ENCODE results near the gene TRIM14. TPM values are rescaled to one million over a fixed set of nuclear protein-coding genes. Genes with fewer than 3 reads are reported as not detected.
"Not testable (repeated sequence)": the region's sequence is repeated elsewhere in the genome, so short reads cannot be mapped to it uniquely, and the experiment has no call there.

Gene TRIM14
- total and polyA plus RNA-seq, 4 experiments from 2014 or later = 41.4 to 86.2 (median 85.4) TPM

- no peak overlapping the region for H3K4me3 Mint-ChIP-seq
- Histone ChIP-seq H3K27me3 (ENCODE audit: insufficient read depth, low read length) (no peaks in the 10 kb centered on the region), H3K4me3 (ENCODE audit: low read length in 2 of 2) (no peak overlapping the region), H3K27ac (ENCODE audit: low read depth, low read length) (no peak overlapping the region), H3K36me3 (ENCODE audit: insufficient read depth, low read length) (peaks cover 11% of the 10 kb centered on the region), H3K4me1 (ENCODE audit: insufficient read depth, low read length) (peaks cover 9% of the 10 kb centered on the region), H3K9me3 (ENCODE audit: control insufficient read depth in 1 of 2, low read length in 2 of 2) (no peaks in the 10 kb centered on the region)
- CTCF ChIA-PET (ENCODE audit: partially characterized antibody) = interaction anchor here (1.8 kb wide), 1 partner anchor 79 kb away, joined by 4 read pairs; no protein-coding TSS in a partner anchor
- no peak for DNase-seq
- peaks cover 6 to 15% (median 7%) of the 10 kb centered on the region in 4 donors for H3K4me1 Mint-ChIP-seq
- no peaks in the 10 kb centered on the region for H3K9me3 Mint-ChIP-seq
- no peaks in the 10 kb centered on the region for H3K27me3 Mint-ChIP-seq
- H3K27ac Mint-ChIP-seq = peak overlapping the region in 1 of 7 donors; percentile 48
- peaks cover 18 to 37% of the 10 kb centered on the region in 2 donors for H3K36me3 Mint-ChIP-seq
- POLR2A ChIA-PET (ENCODE audit: partially characterized antibody) = interaction anchor here (2.4 kb wide), 1 partner anchor 8 kb away, joined by 6 read pairs; the partner anchor contains the start of gene TRIM14
- intact Hi-C loops (cut with micrococcal nuclease) = no loop called here
Measured at GRCh38 chr9:98127226-98127625, 8.2 kb upstream of the TRIM14 start.

GRCh38 chr9:98124637-98125426 is 5.8 kb upstream of the TRIM14 start:
- peaks cover 27 to 37% (median 30%) of the 10 kb centered on the region in 4 donors for H3K4me1 Mint-ChIP-seq
- ChIA-PET POLR2A (ENCODE audit: partially characterized antibody) (interaction anchor here (1.0 kb wide), 1 partner anchor 23 kb away, joined by 3 read pairs; no protein-coding TSS in a partner anchor), CTCF (ENCODE audit: partially characterized antibody) (interaction anchor here (1.3 kb wide), 1 partner anchor 21 kb away, joined by 3 read pairs; no protein-coding TSS in a partner anchor)
- Histone ChIP-seq H3K36me3 (ENCODE audit: insufficient read depth, low read length) (peaks cover 8% of the 10 kb centered on the region), H3K4me1 (ENCODE audit: insufficient read depth, low read length) (peaks cover 33% of the 10 kb centered on the region), H3K9me3 (ENCODE audit: control insufficient read depth in 1 of 2, low read length in 2 of 2) (no peaks in the 10 kb centered on the region), H3K27ac (ENCODE audit: low read depth, low read length) (no peak overlapping the region), H3K4me3 (ENCODE audit: low read length in 2 of 2) (no peak overlapping the region), H3K27me3 (ENCODE audit: insufficient read depth, low read length) (no peaks in the 10 kb centered on the region)
- H3K4me3 Mint-ChIP-seq = no peak overlapping the region
- no peaks in the 10 kb centered on the region for H3K27me3 Mint-ChIP-seq
- H3K9me3 Mint-ChIP-seq = no peaks in the 10 kb centered on the region
- H3K27ac Mint-ChIP-seq = peak overlapping the region in 3 of 7 donors; percentile 13 to 31 (median 29)
- intact Hi-C loops (cut with micrococcal nuclease) = no loop called here
- H3K36me3 Mint-ChIP-seq = peaks cover 12 to 21% of the 10 kb centered on the region in 2 donors
- no peak for DNase-seq

GRCh38 chr9:98124091-98124490 is 5.1 kb upstream of the TRIM14 start:
- H3K4me3 ChIP-seq (ENCODE audit: low read length in 2 of 2); H3K36me3 ChIP-seq (ENCODE audit: insufficient read depth, low read length); DNase-seq; H3K4me3 Mint-ChIP-seq; H3K9me3 ChIP-seq (ENCODE audit: control insufficient read depth in 1 of 2, low read length in 2 of 2); H3K27ac ChIP-seq (ENCODE audit: low read depth, low read length); H3K9me3 Mint-ChIP-seq; H3K27me3 Mint-ChIP-seq; intact Hi-C loops (cut with micrococcal nuclease); H3K27me3 ChIP-seq (ENCODE audit: insufficient read depth, low read length): not testable (repeated sequence)
- Mint-ChIP-seq H3K4me1 (peaks cover 24 to 39% (median 34%) of the 10 kb centered on the region in 4 donors), H3K27ac (peak overlapping the region in 4 of 7 donors; percentile 12 to 41 (median 19)), H3K36me3 (peaks cover 7 to 20% of the 10 kb centered on the region in 2 donors)
- POLR2A ChIA-PET (ENCODE audit: partially characterized antibody) = interaction anchor here (0.7 to 1.0 kb wide), 2 partner anchors 22 to 27 kb away, joined by 3 read pairs; no protein-coding TSS in a partner anchor
- CTCF ChIA-PET (ENCODE audit: partially characterized antibody) = interaction anchor here (0.9 to 6.6 kb wide), 3 partner anchors 20 to 50 kb away, joined by 3 to 60 read pairs (median 5); no protein-coding TSS in a partner anchor
- peaks cover 30% of the 10 kb centered on the region for H3K4me1 ChIP-seq (ENCODE audit: insufficient read depth, low read length)

- Mint-ChIP-seq H3K4me1 (peaks cover 35 to 59% (median 49%) of the 10 kb centered on the region in 4 donors), H3K9me3 (no peaks in the 10 kb centered on the region), H3K27me3 (no peaks in the 10 kb centered on the region), H3K27ac (peak overlapping the region; percentile 89 to 94 (median 93)), H3K36me3 (peaks cover 8 to 25% of the 10 kb centered on the region in 2 donors), H3K4me3 (peak overlapping the region; percentile 76 to 96 (median 88))
- intact Hi-C loops (cut with micrococcal nuclease) = no loop called here
- peak in 2 of 5 donors; percentile 26 to 30 for DNase-seq
- ChIA-PET CTCF (ENCODE audit: partially characterized antibody) (interaction anchor here (1.0 to 6.6 kb wide), 14 partner anchors 10 to 197 kb away, joined by 3 to 60 read pairs (median 4); partner anchors contain the start of gene ANP32B), POLR2A (ENCODE audit: partially characterized antibody) (interaction anchor here (0.7 to 8.2 kb wide), 16 partner anchors 8 to 200 kb away, joined by 3 to 412 read pairs (median 4); partner anchors contain the start of genes CORO2A, NANS, TBC1D2 and TRMO)
- no peak overlapping the region for H3K4me3 ChIP-seq (ENCODE audit: low read length in 2 of 2)
- peak overlapping the region; percentile 55 for H3K27ac ChIP-seq (ENCODE audit: low read depth, low read length)
- H3K9me3 ChIP-seq (ENCODE audit: control insufficient read depth in 1 of 2, low read length in 2 of 2) = no peaks in the 10 kb centered on the region
- peaks cover 7% of the 10 kb centered on the region for H3K36me3 ChIP-seq (ENCODE audit: insufficient read depth, low read length)
- no peaks in the 10 kb centered on the region for H3K27me3 ChIP-seq (ENCODE audit: insufficient read depth, low read length)
- H3K4me1 ChIP-seq (ENCODE audit: insufficient read depth, low read length) = peaks cover 53% of the 10 kb centered on the region
Measured at GRCh38 chr9:98121058-98121457, 2.0 kb upstream of the TRIM14 start.

- peaks cover 8 to 25% of the 10 kb centered on the region in 2 donors for H3K36me3 Mint-ChIP-seq
- no peaks in the 10 kb centered on the region for H3K9me3 ChIP-seq (ENCODE audit: control insufficient read depth in 1 of 2, low read length in 2 of 2)
- ChIA-PET POLR2A (ENCODE audit: partially characterized antibody) (interaction anchor here (0.7 to 8.2 kb wide), 15 partner anchors 9 to 215 kb away, joined by 3 to 412 read pairs (median 4); partner anchors contain the start of genes CORO2A, TBC1D2 and TRMO), CTCF (ENCODE audit: partially characterized antibody) (interaction anchor here (1.0 to 6.6 kb wide), 15 partner anchors 9 to 196 kb away, joined by 3 to 60 read pairs (median 4); partner anchors contain the start of genes ANP32B and CORO2A)
- peak overlapping the region; percentile 76 to 96 (median 88) for H3K4me3 Mint-ChIP-seq
- intact Hi-C loops (cut with micrococcal nuclease) = no loop called here
- no peaks in the 10 kb centered on the region for H3K27me3 Mint-ChIP-seq
- peak overlapping the region; percentile 89 to 94 (median 93) for H3K27ac Mint-ChIP-seq
- H3K4me3 ChIP-seq (ENCODE audit: low read length in 2 of 2) = peak overlapping the region in 1 of 2 donors; percentile 6
- no peaks in the 10 kb centered on the region for H3K9me3 Mint-ChIP-seq
- DNase-seq = no peak
- peaks cover 12% of the 10 kb centered on the region for H3K36me3 ChIP-seq (ENCODE audit: insufficient read depth, low read length)
- H3K27ac ChIP-seq (ENCODE audit: low read depth, low read length) = peak overlapping the region; percentile 55
- H3K27me3 ChIP-seq (ENCODE audit: insufficient read depth, low read length) = no peaks in the 10 kb centered on the region
- H3K4me1 Mint-ChIP-seq = peaks cover 35 to 59% (median 49%) of the 10 kb centered on the region in 4 donors
- peaks cover 59% of the 10 kb centered on the region for H3K4me1 ChIP-seq (ENCODE audit: insufficient read depth, low read length)
Measured at GRCh38 chr9:98120476-98120875, 1.5 kb upstream of the TRIM14 start.

GRCh38 chr9:98117984-98118639 is 910 bp downstream of the TRIM14 start:
- Mint-ChIP-seq H3K27ac (peak overlapping the region; percentile 89 to 99 (median 95)), H3K27me3 (no peaks in the 10 kb centered on the region), H3K36me3 (peaks cover 8 to 16% of the 10 kb centered on the region in 2 donors), H3K4me3 (peak overlapping the region; percentile 87 to 96 (median 92)), H3K4me1 (peaks cover 40 to 70% (median 54%) of the 10 kb centered on the region in 4 donors), H3K9me3 (no peaks in the 10 kb centered on the region)
- peak; percentile 58 to 73 (median 60) for DNase-seq
- intact Hi-C loops (cut with micrococcal nuclease) = loop anchor here (1.0 to 2.0 kb wide), 8 partner anchors 10 to 195 kb away; partner anchors contain the start of genes CORO2A, TBC1D2 and TRMO
- Histone ChIP-seq H3K4me1 (ENCODE audit: insufficient read depth, low read length) (peaks cover 78% of the 10 kb centered on the region), H3K27me3 (ENCODE audit: insufficient read depth, low read length) (no peaks in the 10 kb centered on the region), H3K9me3 (ENCODE audit: control insufficient read depth in 1 of 2, low read length in 2 of 2) (no peaks in the 10 kb centered on the region), H3K27ac (ENCODE audit: low read depth, low read length) (peak overlapping the region; percentile 92), H3K36me3 (ENCODE audit: insufficient read depth, low read length) (peaks cover 8% of the 10 kb centered on the region), H3K4me3 (ENCODE audit: low read length in 2 of 2) (peak overlapping the region; percentile 70 to 87)
- ChIA-PET CTCF (ENCODE audit: partially characterized antibody) (interaction anchor here (0.9 to 6.6 kb wide), 25 partner anchors 9 to 195 kb away, joined by 3 to 60 read pairs (median 6); partner anchors contain the start of genes CORO2A, NANS and TBC1D2), POLR2A (ENCODE audit: partially characterized antibody) (interaction anchor here (0.8 to 8.2 kb wide), 15 partner anchors 10 to 196 kb away, joined by 3 to 412 read pairs (median 10); partner anchors contain the start of genes ANP32B, CORO2A, NANS and TBC1D2)

All from CD4-positive, alpha-beta memory T cell (primary cell).